Tibial nerve (tissue), 4 donors: ENCODE results near the gene TNNC1.
A peak's percentile ranks its signal among the peaks of the same experiment; 100 is the strongest.

ENCODE experiments used
- EP300 ChIP-seq, 2 donors: sonication (generic); formaldehyde crosslinking; IDR thresholded peaks; one replicate each; pipeline ENCODE4 v1.6.1; 2017; ENCODE audit warnings: antibody characterized with exemption in 2 of 2, mild to moderate bottlenecking in 1 of 2
- POLR2A ChIP-seq, 2 donors: fragments of 450-650 bp; IDR thresholded peaks; one replicate each; pipeline ENCODE4 v1.6.1; 2017; ENCODE audit warnings: antibody characterized with exemption in 2 of 2, mild to moderate bottlenecking in 2 of 2, moderate library complexity in 2 of 2
- TF ChIP-seq, protein P1 (sequence below), 5 experiments: fragments of 200-600 bp in 3 of 5; fragments of 450-650 bp in 2 of 5; sonication (generic) in 3 of 5; IDR thresholded peaks; one replicate each; pipeline ENCODE4 v1.5.1; 2016 to 2019; ENCODE audit warnings: antibody characterized with exemption in 5 of 5, mild to moderate bottlenecking in 3 of 5, moderate library complexity in 2 of 5

- TF ChIP-seq, protein P1, sequence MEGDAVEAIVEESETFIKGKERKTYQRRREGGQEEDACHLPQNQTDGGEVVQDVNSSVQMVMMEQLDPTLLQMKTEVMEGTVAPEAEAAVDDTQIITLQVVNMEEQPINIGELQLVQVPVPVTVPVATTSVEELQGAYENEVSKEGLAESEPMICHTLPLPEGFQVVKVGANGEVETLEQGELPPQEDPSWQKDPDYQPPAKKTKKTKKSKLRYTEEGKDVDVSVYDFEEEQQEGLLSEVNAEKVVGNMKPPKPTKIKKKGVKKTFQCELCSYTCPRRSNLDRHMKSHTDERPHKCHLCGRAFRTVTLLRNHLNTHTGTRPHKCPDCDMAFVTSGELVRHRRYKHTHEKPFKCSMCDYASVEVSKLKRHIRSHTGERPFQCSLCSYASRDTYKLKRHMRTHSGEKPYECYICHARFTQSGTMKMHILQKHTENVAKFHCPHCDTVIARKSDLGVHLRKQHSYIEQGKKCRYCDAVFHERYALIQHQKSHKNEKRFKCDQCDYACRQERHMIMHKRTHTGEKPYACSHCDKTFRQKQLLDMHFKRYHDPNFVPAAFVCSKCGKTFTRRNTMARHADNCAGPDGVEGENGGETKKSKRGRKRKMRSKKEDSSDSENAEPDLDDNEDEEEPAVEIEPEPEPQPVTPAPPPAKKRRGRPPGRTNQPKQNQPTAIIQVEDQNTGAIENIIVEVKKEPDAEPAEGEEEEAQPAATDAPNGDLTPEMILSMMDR (IDR thresholded peaks at IDR 0.05): no peak
- TF ChIP-seq POLR2A (IDR thresholded peaks at IDR 0.05) (no peak), EP300 (IDR thresholded peaks at IDR 0.05) (peak in 1 of 2 donors; percentile 45)
Observed at GRCh38 chr3:52480768-52481715, 27.2 kb upstream of the TNNC1 start.
